GM18867 (cell line): Measurements from ENCODE around the gene CCT5.
"Not testable (repeated sequence)": the region's sequence is repeated elsewhere in the genome, so short reads cannot be mapped to it uniquely, and the experiment has no call there.

ENCODE experiments used
- ATAC-seq: cut with Tn5 transposase; IDR thresholded peaks from one replicate; pipeline ENCODE4 v1.9.1; 2021; ENCODE audit warnings: mild to moderate bottlenecking, moderate library complexity; ENCODE audit not compliant: unreplicated experiment

CCT5 gene

DNA sequence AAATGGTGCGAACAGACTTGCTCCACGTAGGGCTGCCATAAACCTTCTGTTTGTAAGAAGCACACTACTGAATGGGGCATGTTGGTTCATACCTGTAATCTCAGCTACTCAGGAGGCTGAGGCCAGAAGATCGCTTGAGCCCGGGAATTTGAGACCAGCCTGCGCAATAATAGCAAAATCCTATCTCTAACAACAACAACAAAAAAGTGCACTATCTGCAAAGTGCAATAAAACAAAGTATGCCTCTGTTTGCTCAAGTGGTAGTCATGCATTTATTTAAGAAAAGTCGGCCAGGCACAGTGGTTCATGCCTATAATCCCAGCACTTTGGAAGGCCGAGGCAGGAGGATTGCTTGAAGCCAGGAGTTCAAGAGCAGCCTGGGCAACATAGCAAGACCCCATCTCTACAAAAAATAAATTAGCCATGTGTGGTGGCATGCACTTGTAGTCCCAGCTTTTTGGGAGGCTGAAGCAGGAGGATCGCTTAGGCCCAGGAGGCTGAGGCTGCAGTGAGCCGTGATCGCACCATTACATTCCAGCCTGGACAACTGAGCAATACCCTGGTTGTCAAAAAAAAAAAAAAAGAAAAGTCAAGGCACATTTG is 5.6 kb upstream of the CCT5 start:
- ATAC-seq: no peak

- no peak for ATAC-seq
Observed at GRCh38 chr5:10246761-10247160, 3.3 kb upstream of the CCT5 start.

DNA sequence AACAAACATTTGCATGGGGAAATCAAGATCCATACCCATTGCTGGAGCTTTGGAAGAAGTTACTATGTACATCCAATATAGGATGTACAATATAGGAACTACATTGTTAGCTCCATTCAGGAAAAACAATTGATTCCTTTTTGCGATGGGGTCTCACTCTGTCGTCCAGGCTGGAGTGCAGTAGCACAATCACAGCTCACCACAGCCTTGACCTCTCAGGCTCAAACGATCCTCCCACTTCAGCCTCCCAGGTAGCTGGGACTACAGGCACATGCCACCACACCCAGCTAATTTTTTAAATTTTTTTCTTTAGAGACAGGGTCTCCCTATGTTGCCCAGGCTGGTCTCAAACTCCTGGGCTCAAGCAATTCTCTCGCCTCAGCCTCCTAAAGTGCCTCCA is 2.9 kb upstream of the CCT5 start:
- not testable (repeated sequence) for ATAC-seq

DNA sequence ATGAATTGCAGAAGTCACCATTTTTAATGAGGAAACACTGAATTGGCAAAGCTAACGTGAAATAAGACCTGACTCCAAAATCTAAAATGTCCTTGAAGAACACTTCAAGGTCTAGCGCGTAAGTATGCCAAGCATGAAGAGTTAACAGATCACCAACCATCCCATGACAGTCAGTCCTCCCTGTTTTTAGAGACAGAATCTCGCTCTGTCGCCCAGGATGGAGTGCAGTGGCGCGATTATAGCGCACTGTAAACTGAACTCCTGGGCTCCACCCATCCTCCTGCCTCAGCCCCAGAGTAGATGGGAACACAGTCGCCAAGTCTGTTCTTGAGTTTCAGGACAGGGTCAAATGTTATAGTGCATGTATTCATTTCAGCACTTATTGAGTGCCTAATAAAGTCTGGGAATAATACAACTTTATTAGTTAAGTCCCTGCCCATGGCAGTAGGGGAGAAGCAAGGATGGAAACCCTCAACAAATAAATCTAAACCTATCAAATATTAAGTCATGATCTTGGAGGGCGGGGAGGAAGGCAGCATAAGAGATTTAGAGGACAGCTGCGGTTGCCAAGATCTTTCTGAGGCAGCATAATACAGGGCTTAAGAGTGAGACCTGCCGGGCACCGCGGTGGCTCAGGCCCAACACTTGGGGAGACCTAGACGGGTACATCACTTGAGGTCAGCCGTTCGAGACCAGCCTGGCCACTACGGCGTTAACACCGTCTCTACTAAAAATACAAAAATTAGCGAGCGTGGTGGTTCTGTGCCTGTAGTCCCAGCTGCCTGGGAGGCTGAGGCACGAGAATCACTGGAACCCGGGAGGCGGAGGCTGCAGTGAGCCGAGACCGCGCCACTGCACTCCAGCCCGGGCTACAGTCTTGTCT is 1.5 kb upstream of the CCT5 start:
- ATAC-seq: peak; percentile 1

DNA sequence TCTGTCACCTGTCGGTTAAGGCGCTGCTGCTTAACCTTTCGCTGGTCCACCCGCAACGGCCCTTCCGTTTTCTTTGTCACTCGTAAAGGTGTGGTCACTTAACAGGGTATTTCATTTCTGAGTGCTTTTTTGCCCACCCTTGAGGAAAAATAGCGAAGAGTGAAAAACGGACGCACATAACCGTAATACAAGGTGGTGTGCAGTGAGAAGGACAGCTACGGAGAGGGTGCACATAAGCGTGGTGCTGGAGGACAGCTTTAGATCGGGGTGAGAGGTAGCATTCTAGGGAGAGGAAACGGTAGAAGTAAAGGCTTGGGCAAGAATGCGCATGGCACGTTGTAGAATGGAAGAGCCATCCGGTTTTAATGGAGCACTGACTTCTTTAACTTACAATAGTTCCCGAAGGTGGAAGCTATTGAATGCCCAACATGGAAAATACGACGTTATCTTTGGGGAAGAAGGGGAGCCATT is 761 bp downstream of the CCT5 start:
- ATAC-seq: peak; percentile 7

DNA sequence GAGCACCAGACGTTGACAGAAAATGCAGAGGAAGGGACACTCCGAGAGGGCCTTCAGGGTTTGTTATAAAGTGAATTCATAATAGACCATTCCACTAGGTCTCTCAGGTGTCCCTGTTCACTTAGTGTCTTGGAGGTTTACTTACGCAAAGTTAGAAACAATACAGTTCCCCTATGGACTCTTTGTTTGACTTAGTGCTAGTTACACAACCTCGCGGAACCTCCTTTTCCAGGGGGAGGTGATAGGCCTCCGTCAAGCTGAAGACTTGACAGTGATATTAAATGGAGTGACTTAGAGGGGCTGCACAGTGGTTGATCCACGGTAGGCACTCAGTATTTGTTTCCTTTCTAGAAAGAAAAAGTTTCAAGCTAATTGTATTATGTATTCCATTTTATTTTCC is 1.3 kb downstream of the CCT5 start:
- no peak for ATAC-seq

- ATAC-seq: no peak
Observed at GRCh38 chr5:10253390-10253789, 3.3 kb downstream of the CCT5 start.

- ATAC-seq: no peak
Observed at GRCh38 chr5:10254686-10255085, 4.6 kb downstream of the CCT5 start.

- no peak for ATAC-seq
Observed at GRCh38 chr5:10257870-10258269, 7.8 kb downstream of the CCT5 start.

DNA sequence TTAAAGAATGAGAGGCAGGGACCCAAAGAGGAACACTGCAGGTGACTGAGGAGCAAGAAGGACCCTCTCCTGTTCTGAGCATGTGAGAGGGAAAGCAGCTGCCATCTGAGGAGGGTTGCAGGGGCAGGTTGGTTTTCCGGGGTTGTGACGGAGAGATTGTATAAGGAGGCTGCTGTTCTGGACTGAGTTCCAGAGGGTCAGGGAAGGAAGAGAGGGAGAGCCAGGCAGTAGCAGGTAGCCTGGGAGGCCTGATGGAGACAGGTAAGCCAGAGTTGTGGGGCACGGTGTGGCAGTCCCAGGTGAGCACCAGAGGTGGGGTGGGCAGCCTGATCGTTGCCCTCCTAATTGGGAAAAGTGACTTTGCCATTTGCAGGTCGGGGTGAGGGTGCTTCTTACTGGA is 9.8 kb downstream of the CCT5 start:
- no peak for ATAC-seq

- ATAC-seq: no peak
Observed at GRCh38 chr5:10261065-10261464, 11.0 kb downstream of the CCT5 start.

GRCh38 chr5:10262121-10262774 is 12.2 kb downstream of the CCT5 start:
- no peak for ATAC-seq

- ATAC-seq: no peak
Observed at GRCh38 chr5:10262995-10263394, 12.9 kb downstream of the CCT5 start.

- no peak for ATAC-seq
Observed at GRCh38 chr5:10264604-10265003, 14.5 kb downstream of the CCT5 start.

GRCh38 chr5:10265245-10266109 is 15.4 kb downstream of the CCT5 start:
- ATAC-seq: no peak

DNA sequence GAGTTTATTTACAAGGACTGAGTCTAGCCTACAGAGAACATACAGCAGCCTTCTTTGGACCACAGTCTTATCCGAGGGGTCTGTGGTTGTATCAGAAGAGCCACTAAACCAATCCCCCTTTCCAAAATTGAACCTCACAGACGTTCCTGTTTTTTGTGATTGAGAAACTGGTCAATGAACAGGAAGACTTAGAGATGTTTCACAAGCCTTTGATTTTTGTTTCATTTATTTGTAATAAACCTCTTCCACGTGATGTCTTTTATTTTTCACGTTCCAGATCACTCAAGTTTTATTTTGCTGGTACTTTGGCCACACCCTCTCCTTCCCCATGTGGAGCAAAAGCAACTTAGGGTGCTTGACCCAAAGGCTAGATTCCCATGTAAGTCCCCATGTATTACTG is 16.1 kb downstream of the CCT5 start:
- no peak for ATAC-seq

GRCh38 chr5:10266839-10267238 is 16.8 kb downstream of the CCT5 start:
- ATAC-seq: no peak

GRCh38 chr5:10268100-10268499 is 18.0 kb downstream of the CCT5 start:
- ATAC-seq: no peak

DNA sequence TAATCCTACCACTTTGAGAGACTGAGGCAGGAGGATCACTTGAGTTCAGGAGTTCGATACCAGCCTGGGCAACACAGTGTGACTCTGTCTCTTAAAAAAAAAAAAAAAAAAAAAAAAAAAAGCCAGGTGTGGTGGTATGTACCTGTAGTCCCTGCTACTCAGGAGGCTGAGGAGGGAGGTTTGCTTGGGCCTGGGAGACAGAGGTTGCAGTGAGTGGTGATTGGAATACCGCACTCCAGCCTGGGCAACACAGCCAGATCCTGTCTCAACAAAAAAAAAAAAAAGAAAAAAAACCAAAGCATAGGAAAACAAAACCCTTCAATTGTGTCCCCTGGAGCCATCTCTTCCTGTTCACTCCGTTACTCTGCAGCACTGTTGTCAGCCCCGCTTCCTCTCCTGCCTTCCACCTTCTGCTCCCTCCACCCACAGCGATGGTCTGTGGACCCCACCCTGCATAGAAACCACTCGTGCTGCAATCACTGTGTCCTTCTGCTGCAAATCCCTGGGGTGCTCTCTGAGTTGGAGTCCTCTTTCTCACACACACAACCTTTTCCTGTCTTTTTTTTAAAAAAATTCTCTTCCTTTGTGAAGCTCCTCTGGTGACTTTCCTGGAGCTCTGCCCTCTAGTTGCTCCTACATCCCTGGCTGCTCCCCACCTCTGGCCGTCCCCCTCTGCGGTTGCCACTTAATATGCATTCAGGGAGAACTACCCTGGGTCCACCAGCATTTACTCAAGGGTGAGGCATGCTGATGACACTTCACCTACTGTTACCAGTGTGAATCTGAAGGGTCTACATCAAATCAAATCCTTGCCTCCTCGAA is 22.2 kb downstream of the CCT5 start:
- no peak for ATAC-seq

- ATAC-seq: not testable (repeated sequence)
Observed at GRCh38 chr5:10272875-10273209, 22.8 kb downstream of the CCT5 start.
